ENCODE data around the gene NDEL1.

NDEL1 gene

DNA sequence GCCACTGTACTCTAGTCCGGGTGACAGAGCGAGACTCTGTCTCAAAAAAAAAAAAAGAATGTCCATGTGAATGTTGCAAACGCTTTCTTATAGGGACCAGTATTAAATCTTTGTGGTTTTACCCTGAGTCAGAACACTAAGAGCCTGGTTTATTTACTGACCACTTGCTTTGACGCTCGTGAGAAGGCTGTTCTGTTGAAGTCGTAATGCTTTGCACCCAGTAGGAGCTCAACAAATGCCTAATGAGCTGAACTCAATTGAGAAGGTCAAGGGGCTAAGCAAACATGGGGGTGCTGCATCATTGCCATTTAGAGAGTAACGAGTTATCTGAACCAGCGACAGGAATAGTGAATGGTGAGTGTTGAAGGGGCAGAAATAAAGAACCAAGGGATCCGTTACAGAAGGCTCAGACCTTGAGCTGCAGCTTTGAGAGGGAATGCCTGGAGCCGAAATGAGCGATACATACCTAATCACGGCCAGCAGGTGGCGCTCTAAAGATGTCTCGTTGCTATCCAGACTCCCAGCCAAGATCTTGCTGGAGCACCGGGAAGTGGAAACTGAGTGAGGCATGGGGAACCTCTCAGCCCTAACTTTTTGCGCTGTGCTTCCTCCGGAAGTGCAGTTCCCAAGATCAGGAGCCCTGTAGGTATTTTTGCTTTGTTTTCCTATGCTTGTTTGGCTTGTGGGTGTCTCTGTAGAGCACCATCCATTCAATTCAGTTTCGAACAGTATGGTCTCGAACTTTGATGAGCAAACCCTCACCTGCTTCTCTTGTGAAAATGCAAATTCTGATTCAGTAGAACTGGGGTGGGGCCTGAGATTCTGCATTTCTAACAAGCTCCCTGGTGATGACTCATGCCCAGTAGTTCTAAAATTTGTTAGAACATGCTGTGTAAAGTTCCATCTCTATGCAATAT, 25.5 kb upstream of the NDEL1 start:
- no peaks in the 10 kb centered on the region for H3F3A ChIP-seq (ENCODE audit: insufficient read depth, low read length)
- peak overlapping the region; percentile 15; the same call in 1 of the 2 replicates for H3K4me2 ChIP-seq (ENCODE audit: low read length)
- TF ChIP-seq, protein P1, sequence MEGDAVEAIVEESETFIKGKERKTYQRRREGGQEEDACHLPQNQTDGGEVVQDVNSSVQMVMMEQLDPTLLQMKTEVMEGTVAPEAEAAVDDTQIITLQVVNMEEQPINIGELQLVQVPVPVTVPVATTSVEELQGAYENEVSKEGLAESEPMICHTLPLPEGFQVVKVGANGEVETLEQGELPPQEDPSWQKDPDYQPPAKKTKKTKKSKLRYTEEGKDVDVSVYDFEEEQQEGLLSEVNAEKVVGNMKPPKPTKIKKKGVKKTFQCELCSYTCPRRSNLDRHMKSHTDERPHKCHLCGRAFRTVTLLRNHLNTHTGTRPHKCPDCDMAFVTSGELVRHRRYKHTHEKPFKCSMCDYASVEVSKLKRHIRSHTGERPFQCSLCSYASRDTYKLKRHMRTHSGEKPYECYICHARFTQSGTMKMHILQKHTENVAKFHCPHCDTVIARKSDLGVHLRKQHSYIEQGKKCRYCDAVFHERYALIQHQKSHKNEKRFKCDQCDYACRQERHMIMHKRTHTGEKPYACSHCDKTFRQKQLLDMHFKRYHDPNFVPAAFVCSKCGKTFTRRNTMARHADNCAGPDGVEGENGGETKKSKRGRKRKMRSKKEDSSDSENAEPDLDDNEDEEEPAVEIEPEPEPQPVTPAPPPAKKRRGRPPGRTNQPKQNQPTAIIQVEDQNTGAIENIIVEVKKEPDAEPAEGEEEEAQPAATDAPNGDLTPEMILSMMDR (IDR thresholded peaks at IDR 0.05; ENCODE audit: low read length) = peak; percentile 89
- no peak for TF ChIP-seq EZH2 (IDR thresholded peaks at IDR 0.05; ENCODE audit: borderline replicate concordance, low read length)
- no peak overlapping the region for H2AFZ ChIP-seq (ENCODE audit: low read length)
- H3K4me1 ChIP-seq (ENCODE audit: insufficient read depth, low read length, severe bottlenecking) = peaks cover 7% of the 10 kb centered on the region
- no peaks in the 10 kb centered on the region for H3K9me3 ChIP-seq (ENCODE audit: low read length)
- no peak overlapping the region for H3K9ac ChIP-seq (ENCODE audit: low read length)
- H3K27me3 ChIP-seq (ENCODE audit: insufficient read depth, low read length) = no peaks in the 10 kb centered on the region; the same call in 1 of the 2 replicates
- no peaks in the 10 kb centered on the region for H3K36me3 ChIP-seq (ENCODE audit: insufficient read depth, low read length)
- H3K79me2 ChIP-seq (ENCODE audit: insufficient read depth, low read length) = no peaks in the 10 kb centered on the region
- no peaks in the 10 kb centered on the region for H4K20me1 ChIP-seq (ENCODE audit: insufficient read depth, low read length)
- no peak overlapping the region for H3K27ac ChIP-seq (ENCODE audit: low read depth, low read length, poor library complexity, severe bottlenecking)
- H3K9me2 ChIP-seq (ENCODE audit: low read depth, low read length) = no peaks in the 10 kb centered on the region
- no peak overlapping the region for H3K4me3 ChIP-seq (ENCODE audit: low read depth, low read length, poor library complexity, severe bottlenecking)

DNA sequence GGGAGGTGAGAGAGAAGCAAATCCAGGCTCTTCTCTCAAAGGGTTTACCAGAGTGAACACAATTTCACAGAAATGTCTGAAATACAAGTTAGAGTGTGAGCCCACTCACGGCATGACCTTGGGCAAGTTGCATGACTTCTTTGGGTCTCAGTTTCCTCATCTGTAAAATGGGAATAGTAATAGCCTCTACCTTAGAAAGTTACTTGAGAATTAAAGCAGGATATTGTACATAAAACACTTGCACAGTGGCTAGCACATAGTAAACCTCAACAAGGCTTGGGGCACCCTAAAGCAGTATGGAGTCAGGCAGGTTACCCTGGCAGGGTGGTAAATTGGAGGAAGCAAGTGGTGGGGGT, 24.8 kb upstream of the NDEL1 start:
- H3K4me3 ChIP-seq (ENCODE audit: low read depth, low read length, poor library complexity, severe bottlenecking) = no peak overlapping the region
- H3F3A ChIP-seq (ENCODE audit: insufficient read depth, low read length) = no peaks in the 10 kb centered on the region
- TF ChIP-seq EZH2 (IDR thresholded peaks at IDR 0.05; ENCODE audit: borderline replicate concordance, low read length) = no peak
- TF ChIP-seq, protein P1 (IDR thresholded peaks at IDR 0.05; ENCODE audit: low read length) = no peak
- no peak overlapping the region for H3K27ac ChIP-seq (ENCODE audit: low read depth, low read length, poor library complexity, severe bottlenecking)
- no peak overlapping the region for H3K4me2 ChIP-seq (ENCODE audit: low read length)
- H3K9me2 ChIP-seq (ENCODE audit: low read depth, low read length) = no peaks in the 10 kb centered on the region
- peaks cover 7% of the 10 kb centered on the region for H3K4me1 ChIP-seq (ENCODE audit: insufficient read depth, low read length, severe bottlenecking)
- no peaks in the 10 kb centered on the region for H3K79me2 ChIP-seq (ENCODE audit: insufficient read depth, low read length)
- no peaks in the 10 kb centered on the region; the same call in 1 of the 2 replicates for H3K27me3 ChIP-seq (ENCODE audit: insufficient read depth, low read length)
- no peak overlapping the region for H2AFZ ChIP-seq (ENCODE audit: low read length)
- no peaks in the 10 kb centered on the region for H4K20me1 ChIP-seq (ENCODE audit: insufficient read depth, low read length)
- no peaks in the 10 kb centered on the region for H3K9me3 ChIP-seq (ENCODE audit: low read length)
- no peaks in the 10 kb centered on the region for H3K36me3 ChIP-seq (ENCODE audit: insufficient read depth, low read length)
- no peak overlapping the region for H3K9ac ChIP-seq (ENCODE audit: low read length)

DNA sequence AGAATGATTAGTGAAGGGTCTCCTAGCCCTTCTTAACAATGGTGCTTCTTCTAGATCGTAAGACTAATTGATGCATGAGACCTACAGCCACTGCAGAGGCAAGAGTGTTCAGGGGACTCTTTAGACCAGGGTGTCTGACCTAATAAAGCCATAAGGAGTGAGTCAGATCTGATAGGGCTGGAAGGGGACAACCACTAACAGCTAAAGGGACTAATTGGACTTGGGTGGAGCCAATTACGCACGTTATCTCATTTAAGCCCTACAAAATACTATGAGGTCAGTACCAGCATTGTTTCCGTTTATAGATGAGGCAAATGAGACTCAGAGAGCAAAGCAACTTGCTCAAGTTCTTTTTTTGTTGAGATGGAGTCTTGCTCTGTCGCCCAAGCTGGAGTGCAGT, 23.6 kb upstream of the NDEL1 start:
- H3K9me2 ChIP-seq (ENCODE audit: low read depth, low read length) = no peaks in the 10 kb centered on the region
- no peak overlapping the region for H3K27ac ChIP-seq (ENCODE audit: low read depth, low read length, poor library complexity, severe bottlenecking)
- H3K4me1 ChIP-seq (ENCODE audit: insufficient read depth, low read length, severe bottlenecking) = peaks cover 7% of the 10 kb centered on the region
- TF ChIP-seq EZH2 (IDR thresholded peaks at IDR 0.05; ENCODE audit: borderline replicate concordance, low read length) = no peak
- TF ChIP-seq, protein P1 (IDR thresholded peaks at IDR 0.05; ENCODE audit: low read length) = no peak
- no peaks in the 10 kb centered on the region for H3K9me3 ChIP-seq (ENCODE audit: low read length)
- no peak overlapping the region for H2AFZ ChIP-seq (ENCODE audit: low read length)
- no peaks in the 10 kb centered on the region for H3F3A ChIP-seq (ENCODE audit: insufficient read depth, low read length)
- H3K4me3 ChIP-seq (ENCODE audit: low read depth, low read length, poor library complexity, severe bottlenecking) = no peak overlapping the region
- H3K36me3 ChIP-seq (ENCODE audit: insufficient read depth, low read length) = no peaks in the 10 kb centered on the region
- no peaks in the 10 kb centered on the region for H3K79me2 ChIP-seq (ENCODE audit: insufficient read depth, low read length)
- no peaks in the 10 kb centered on the region for H4K20me1 ChIP-seq (ENCODE audit: insufficient read depth, low read length)
- no peaks in the 10 kb centered on the region; the same call in 1 of the 2 replicates for H3K27me3 ChIP-seq (ENCODE audit: insufficient read depth, low read length)
- no peak overlapping the region for H3K4me2 ChIP-seq (ENCODE audit: low read length)
- H3K9ac ChIP-seq (ENCODE audit: low read length) = no peak overlapping the region
